HG03045 (cell line): ENCODE data around the gene CENPW.

Experiments used
- ATAC-seq: cut with Tn5 transposase; IDR thresholded peaks from one replicate; pipeline ENCODE4 v1.9.1; 2021; ENCODE audit warnings: mild to moderate bottlenecking, moderate library complexity; ENCODE audit not compliant: unreplicated experiment

The CENPW gene

DNA sequence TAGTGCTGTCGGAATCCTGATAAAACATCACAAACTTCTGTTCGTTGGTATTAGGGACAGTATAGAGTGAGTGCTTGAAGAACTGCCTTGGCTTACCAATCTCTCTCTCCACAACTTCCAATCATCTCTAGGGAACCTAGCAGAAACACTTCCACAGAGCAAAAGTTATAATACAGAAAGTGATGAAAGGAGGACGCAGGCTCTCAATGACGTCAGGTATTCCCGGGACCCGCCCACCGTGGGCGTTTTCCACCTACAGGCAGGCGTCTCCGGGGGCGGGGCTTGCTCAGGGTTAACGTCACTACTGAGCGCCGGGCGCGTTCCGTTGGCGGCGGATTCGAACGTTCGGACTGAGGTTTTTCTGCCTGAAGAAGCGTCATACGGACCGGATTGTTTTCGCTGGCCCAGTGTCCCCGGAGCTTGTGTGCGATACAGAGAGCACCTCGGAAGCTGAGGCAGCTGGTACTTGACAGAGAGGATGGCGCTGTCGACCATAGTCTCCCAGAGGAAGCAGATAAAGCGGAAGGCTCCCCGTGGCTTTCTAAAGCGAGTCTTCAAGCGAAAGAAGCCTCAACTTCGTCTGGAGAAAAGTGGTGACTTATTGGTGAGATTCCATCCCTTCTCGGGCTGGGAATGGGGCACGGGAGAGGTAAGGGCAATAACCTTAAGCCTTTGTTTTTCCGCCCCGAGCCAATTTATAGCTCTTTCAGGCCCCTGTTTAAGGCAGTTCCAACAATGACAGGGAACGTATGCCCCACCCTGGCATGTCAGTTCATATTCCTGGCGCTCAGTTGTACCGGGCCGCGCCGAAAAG lies at the start of gene CENPW:
TSS of gene CENPW (plus strand) at position 320 of the 814 bp plus-strand sequence. CDS start at position 479, 159 bp downstream.
- ATAC-seq, result peak; percentile 88

DNA sequence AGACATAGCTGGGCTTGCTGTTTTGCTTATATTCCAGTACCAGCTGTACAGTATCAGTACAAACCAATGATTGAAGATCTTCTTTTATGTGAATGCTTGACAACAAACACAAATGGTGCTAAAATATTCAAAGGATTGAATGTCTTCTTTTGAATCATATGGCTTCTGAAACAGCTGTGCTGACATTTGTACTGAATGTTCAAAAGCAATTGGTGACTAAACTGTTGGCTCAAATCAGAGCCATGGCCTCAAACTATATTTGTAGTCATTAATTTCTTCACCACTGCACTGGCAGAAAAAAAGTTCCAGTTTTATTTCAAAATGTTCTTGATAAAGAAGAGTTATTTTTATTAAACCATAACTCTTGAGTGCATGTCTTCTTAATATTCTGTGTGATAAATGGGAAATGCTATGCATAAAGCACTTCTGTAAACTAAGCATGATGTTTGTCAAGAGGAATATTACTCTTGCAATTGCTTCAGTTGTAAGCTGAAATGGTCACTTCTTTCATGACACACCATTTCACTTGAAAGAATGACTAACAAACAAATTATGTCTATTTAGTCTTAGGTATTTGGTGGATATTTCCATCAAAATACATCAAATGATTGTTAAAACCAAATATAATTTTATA lies 45.9 kb upstream of the CENPW start:
- no peak for ATAC-seq

DNA sequence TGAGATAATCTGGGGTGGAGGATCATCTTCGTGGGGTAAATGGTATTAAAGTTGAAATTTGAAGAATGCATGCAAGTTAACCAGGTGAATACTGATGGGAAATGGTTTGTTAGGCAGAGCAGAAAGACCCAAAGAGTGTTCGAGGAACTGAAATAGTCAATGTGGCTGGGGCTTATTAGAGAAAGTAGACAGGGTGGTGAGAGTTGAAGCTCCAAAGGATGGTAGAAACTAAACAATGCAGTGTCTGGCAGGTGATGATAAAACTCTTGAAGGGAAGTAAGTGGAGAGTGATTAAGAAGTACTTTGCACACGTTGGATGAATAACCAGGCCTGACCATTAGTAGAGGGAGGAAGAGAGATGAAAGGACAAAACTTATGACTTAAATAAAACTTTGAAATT lies 39.8 kb upstream of the CENPW start:
- ATAC-seq, result no peak

DNA sequence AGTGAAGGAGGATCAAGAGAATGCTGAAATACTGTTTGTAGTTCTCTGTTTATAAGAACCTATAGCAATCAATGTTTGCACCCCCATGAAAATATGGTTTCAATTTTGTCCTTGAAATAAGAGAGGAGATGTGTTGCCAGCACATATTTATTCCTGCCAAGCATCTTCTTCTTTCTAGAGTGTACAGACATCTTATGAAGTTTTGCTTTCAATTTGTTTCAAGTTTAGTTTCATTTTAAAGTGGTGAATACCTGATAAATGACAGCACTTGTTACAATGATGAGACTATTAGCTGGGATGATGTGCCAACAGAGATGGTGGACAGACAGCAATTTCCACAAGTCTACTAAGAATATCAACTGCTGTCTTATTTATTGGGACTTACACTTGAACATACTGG lies 39.2 kb upstream of the CENPW start:
- peak; percentile 77 for ATAC-seq

DNA sequence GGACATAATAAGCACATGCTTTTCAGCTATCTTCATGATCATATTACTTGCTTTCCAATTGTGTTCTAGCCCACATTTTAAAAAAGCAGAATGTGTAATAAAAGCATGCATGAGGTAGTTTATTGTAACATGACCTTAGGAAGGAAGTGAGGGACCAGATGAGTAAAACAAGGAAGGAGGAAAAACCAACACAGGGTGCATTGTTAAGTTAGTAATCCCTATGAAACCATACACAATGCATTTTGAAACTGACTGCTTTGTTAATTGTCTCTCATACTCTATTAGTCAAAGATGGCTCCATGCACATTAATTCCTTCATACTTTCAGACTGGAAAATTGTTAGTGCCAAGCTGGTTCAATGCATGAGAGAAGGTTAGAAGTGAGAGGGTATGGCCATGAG lies 37.7 kb upstream of the CENPW start:
- ATAC-seq, result no peak

DNA sequence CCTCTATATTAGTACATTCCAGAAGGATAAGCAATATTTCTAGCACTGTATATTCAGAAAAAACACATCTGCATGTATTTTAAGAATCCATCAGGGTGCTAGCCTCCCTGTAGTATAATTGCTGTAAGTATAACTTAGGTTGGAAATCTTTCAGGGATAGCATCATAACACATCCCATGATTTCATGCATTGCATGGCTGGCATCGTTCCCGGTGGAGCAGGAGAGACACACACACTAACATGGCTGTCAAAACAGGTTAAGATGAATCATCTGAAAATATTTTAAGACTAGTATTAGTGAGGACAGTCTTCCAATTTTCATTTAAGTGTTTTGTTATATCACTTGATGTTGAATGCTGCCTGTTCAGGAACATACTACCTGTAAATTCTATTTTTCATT lies 32.1 kb upstream of the CENPW start:
- ATAC-seq, result no peak

DNA sequence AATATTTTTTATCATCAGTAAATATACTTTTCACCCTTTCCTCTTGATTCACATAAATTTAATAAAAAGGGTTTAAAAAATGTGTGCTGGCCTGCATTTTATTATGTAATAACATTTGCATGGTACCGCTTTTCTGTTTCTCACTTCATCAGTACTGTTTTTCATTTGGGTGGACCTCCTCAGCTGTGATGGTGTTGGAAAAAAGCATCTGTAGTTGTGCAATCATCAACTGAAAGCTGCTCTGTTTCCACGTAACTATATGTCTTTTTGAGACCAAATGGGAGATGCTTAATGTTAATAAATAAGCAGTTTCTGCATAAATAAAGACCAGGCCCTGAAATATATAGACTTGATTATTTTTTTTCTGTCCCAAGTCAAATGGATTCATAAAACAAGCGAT lies 31.6 kb upstream of the CENPW start:
- ATAC-seq, result no peak

DNA sequence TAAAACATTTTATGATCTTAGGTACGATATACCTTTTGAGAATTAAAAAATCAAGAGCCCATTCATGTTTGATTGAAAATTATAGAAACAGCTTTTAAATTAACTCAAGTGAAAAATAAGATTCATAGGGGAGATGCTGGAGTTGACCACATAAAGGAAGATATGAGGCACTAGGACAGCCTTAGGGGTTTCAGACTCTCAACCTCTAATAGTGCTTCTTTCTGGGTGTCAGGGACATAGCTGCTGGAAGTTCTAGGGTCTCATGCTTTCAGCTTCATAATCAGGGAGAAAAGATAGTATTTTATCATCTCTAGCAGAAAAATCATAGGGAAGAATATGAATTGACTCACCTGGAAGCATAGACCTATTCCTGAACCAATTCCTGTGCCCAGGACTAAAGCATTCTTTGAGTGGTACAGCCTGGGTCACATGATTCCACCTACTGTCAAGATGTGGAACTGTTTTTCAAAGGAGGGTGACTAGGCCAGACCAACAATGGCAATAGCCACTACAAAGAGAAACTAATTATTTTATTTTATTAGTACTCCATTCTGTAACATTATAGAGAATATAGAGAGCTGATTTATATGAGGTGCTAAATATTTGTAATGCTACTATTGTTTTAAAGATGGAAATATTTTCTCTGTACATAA lies 27.8 kb upstream of the CENPW start:
- peak; percentile 64 for ATAC-seq

DNA sequence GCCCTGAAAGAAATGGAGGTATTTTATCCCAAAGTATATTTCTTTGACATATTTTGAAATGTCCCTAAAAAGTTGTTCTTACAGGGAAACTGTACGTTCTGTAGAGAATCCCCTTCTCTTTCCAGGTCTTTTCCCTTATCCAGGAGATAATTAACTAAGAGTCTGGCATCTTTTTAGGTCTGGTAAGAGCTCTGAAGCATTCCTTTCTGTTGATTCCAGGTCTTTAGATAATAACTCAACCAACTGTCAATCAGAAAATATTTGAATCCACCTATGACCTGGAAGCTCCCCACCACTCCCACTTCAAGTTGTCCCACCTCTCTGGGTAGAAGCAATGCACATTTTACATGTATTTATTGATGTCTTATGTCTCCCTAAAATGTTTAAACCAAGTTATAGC lies 26.0 kb upstream of the CENPW start:
- no peak for ATAC-seq

DNA sequence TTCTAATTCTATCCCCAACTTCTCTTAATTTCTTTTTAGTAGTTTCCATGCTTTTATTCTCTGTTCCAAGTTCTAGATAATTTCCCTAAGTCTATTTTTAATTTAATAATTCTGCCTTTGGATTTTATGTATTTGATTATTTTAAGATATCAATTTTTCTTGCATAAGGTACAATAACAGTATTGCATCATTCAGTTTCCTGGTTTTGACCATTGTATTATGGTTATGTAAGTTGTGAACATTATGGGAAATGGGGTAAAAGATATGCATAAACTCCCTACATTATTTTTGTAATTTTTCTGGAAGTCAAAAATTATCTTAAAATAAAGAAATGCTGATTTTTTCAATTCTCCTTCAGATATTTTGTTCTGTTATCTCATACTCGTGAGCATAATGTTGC lies 21.1 kb upstream of the CENPW start:
- ATAC-seq, result no peak

DNA sequence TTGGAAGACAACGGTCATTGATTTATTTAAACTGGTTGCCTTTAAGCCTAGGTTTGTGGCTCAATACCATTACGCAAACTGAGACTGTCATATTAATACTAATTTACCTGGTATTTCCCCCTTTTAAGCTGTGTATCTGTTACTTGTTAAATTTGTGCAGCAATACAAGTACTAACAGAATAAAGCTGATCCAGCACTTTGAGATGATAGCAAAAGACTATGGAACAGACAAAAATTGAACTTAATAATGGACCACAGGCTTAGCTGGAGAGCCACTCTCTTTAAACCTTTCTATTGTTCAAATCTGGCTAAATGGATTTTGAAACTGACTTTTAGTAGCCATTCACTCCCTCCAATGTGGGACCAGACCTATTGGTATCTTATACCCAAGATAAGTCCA lies 6.2 kb upstream of the CENPW start:
- no peak for ATAC-seq

DNA sequence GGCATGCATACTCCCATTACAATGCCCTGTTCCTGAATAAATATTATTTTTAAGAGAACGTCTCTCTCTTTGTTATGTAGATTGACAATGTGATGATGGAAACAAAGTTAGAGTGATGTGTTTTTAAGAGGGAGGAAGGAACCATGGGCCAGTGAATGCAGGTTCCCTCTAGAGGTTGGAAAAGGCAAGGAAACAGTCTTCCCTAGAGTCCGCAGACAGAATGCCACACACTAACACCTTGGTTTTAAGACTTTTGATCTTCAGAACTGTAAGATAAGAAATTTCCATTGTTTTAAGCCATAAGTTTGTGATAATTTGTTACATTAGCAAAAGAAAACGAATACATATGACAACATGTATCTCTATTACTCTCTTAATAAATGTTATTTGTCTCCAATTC lies 4.7 kb upstream of the CENPW start:
- no peak for ATAC-seq

DNA sequence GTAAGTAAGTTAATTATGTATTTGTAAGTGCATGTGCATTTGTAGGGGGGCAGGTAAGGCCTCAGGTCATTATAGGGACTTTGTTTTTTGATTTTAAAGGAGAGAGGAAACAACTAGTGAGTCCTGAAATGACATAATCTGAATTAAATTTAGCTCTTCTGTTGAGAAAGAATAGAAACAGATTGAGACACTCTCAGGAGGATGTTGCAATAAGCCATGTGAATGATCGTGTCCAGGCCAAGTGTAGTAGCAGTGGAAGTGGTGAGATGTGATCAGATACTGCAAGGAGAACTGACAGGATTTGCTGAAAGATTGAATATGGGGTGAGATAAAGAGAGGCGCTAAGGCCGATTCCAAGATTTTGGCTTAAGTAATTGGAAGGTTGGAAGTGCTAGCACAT lies 2.6 kb upstream of the CENPW start:
- ATAC-seq, result no peak

DNA sequence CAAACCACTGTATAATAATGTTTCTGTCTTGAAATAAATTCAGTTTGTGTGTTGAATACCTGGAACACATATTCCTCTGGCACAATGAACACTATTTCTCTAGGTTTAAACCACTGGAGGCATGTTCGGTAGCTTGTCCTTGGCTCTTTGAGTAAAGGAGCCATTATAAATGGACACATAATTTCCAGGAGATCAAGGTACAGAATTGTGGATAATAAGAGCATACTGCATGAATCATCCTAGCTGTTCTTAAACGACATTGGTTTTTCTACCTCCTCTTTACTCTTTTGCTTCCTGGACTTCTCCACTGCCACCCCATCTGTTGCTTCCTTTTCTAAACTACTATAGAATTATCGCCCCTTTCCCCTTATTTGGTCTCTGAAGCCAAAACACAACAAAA lies 1.2 kb downstream of the CENPW start:
- no peak for ATAC-seq

DNA sequence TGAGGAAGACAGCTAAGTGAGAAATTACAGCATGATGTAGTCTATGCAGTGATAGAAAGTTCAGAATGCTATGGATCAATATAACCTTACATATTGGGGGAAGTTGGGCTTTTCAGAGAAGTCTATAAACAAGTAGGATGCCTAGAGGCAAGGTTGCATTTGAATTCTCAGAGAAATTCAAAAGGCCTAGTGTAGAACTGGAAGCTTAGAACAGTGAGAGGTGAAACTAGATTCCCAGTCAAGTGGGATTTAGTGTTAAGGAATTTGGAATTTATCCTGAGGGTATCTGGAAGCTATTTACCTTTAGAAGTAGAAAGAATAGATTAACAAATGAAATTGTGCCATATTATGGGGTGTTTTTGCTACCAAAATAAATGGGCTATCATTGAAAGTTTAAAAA lies 4.3 kb downstream of the CENPW start:
- no peak for ATAC-seq

DNA sequence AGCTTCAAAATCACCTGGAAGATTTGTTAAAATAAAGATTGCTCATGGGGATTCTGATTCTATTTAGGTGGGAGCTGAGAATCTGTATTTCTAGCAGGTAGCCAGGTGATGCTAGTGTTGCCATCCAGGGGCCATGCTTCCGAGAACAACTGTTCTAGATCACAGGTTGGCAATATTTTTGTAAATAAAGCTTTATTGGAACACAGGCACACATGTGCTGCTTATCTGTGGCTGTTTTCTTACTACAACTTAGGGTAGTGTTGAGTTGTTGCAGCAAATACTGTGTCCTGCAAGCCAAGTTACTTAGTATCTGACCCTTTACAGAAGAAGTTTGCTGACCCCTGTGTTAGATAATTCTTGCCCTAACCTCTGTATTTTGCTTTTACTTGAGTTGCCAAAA lies 12.0 kb downstream of the CENPW start:
- no peak for ATAC-seq

DNA sequence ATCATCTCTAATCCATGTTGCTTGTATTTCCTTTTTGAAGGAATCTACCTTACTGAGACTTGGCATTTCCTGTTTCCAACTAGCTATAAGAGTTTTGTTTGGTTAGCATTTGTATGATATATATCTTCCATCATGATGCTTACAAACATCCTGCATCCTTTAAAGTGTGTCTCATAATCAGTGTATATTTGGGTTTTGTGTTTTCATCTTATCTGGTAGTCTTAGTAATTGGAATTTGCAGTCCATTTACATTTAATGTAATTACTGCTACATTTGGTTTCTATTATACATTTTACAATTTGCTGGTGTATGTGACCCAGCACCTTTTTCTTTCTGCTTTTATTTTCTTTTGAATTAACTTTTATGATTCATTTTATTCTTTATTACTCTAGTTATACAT lies 12.6 kb downstream of the CENPW start:
- no peak for ATAC-seq

DNA sequence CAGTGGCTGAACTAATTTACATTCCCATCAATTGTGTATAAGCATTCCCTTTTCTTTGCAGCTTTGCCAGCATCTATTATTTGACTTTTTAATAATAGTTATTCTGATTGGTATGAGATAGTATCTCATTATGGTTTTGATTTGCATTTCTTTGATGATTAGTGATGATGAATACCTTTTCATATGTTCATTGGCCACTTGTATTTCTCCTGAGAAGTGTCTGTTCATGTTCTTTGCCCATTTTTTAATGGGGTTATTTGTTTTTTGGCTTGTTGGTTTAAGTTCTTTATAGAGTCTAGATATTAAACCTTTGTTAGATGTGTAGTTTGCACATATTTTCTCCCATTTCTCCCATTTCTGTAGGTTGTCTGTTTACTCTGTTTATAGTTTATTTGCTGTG lies 16.6 kb downstream of the CENPW start:
- ATAC-seq, result no peak

DNA sequence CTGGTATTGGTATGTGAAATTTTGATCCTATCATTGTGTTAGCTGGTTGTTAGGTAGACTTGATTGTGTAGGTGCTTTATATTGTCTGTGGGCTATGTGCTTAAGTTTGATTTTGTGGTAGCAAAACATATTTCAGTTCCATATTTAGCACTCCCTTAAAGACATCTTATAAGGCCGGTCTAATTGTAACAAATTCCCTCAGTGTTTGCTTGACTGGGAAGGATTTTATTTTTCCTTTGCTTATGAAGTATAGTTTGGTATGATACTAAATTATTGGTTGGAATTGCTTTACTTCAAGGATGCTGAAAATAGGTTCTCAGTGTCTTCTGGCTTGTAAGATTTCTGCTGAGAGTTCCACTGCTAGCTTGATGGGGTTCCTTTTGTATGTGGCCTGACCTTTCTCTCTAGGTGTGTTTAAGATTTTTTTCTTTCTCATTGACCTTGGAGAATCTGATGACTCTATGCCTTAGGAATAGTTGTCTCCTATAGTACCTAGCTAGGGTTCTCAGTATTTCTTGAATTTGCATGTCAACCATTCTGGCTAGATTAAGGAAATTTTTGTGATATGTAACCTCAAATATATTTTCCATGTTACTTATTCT lies 20.1 kb downstream of the CENPW start:
- ATAC-seq, result no peak

DNA sequence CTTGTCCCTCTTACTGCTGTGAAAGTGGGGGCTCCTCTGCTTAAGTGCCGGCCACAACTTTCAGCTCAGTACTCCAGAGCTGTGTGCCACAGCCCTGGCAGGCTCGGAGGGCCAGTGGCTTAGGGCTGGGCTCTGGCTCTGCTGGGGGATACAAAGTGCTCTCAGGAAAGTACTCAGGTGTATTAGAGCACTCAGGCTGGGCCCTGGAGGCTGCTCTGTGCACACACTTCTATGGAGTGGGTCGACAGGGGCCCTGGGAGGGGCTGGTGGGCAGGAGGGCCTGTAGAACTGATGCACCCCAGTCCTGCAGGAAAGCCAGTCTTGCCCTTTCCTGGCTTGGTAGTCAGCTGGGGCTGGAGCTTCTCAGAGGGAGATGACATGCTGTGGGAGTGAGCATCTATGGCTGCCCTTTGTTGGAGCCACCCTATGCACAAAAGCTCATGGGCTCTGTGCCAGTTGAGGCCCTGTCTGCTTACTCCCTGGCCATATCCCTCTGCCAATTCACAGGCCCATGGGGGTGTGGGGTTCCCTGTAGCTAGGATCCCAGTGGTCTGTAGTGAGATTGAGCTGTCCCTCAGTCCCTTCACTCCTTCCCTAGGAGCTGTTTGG lies 22.0 kb downstream of the CENPW start:
- ATAC-seq, result no peak

DNA sequence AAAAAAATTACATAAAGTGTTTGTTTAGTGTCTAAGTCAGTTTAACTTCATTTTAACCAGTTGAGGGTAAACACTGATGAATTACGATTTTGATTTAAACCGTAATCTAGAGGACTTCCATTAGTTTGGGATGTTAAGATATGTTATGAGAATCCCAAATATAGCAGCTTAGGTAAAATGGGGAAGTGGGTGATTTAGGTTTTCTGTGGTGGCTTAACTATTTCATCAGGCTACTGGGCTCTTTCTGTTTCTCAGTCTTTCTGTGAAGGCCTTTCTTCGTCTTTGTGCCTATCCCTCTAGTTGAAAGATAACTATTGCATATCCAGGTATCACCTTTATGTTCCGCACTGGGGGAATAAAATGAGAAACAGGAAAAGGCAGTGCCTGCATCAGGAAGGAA lies 27.9 kb downstream of the CENPW start:
- ATAC-seq, result no peak
